ENCODE results near the gene COL24A1. TPM values are rescaled to one million over a fixed set of nuclear protein-coding genes. Genes with fewer than 3 reads are reported as not detected.

Gene COL24A1
- total RNA-seq, 1 experiment from 2014 or later: 0.15 TPM

GRCh38 chr1:85689775-85690404 is 466.7 kb downstream of the COL24A1 start:
- CTCF ChIA-PET: no interaction called here
- DNase-seq (ENCODE audit: low spot score): no peak
- intact Hi-C loops (cut with micrococcal nuclease; ENCODE audit: unreplicated experiment): loop anchor here (5.0 kb wide), 1 partner anchor 108 kb away; the partner anchor contains the start of gene CCN1

GRCh38 chr1:85683292-85684025 is 473.1 kb downstream of the COL24A1 start:
- H3K36me3 ChIP-seq (ENCODE audit: insufficient read depth, low read length, poor library complexity, severe bottlenecking): no peaks in the 10 kb centered on the region
- ChIA-PET POLR2A (ENCODE audit: low non-redundant PET) (no interaction called here), CTCF (no interaction called here)
- H3K4me3 ChIP-seq (ENCODE audit: low read depth, low read length, poor library complexity, severe bottlenecking): no peak overlapping the region
- no peaks in the 10 kb centered on the region for H3K9me3 ChIP-seq (ENCODE audit: low read depth, low read length, poor library complexity, severe bottlenecking)
- intact Hi-C loops (cut with micrococcal nuclease; ENCODE audit: unreplicated experiment): no loop called here
- TF ChIP-seq CTCF (conservative IDR thresholded peaks at IDR 0.05; ENCODE audit: low read depth, low read length) (no peak), EZH2 (IDR thresholded peaks at IDR 0.05; ENCODE audit: borderline replicate concordance, low read depth, low read length, poor library complexity, severe bottlenecking) (no peak)
- no peak overlapping the region for H3K27ac ChIP-seq (ENCODE audit: low read depth, low read length, poor library complexity, severe bottlenecking)
- no peak for DNase-seq (ENCODE audit: low spot score)
- no peaks in the 10 kb centered on the region for H3K27me3 ChIP-seq (replicated peaks; ENCODE audit: insufficient read depth, low read depth, low read length, poor library complexity)
- H3K4me1 ChIP-seq (ENCODE audit: insufficient read depth, low read length, poor library complexity, severe bottlenecking): no peaks in the 10 kb centered on the region
- BruUV-seq (replicated peaks): no TSS peak

More at GRCh38 chr1:85689775-85690404, 466.7 kb downstream of the COL24A1 start:
- POLR2A ChIA-PET (ENCODE audit: low non-redundant PET): no interaction called here
- no peak overlapping the region for H3K27ac ChIP-seq (ENCODE audit: low read depth, low read length, poor library complexity, severe bottlenecking)
- H3K27me3 ChIP-seq (replicated peaks; ENCODE audit: insufficient read depth, low read depth, low read length, poor library complexity): no peaks in the 10 kb centered on the region
- no peaks in the 10 kb centered on the region for H3K9me3 ChIP-seq (ENCODE audit: low read depth, low read length, poor library complexity, severe bottlenecking)
- peaks cover 3% of the 10 kb centered on the region for H3K36me3 ChIP-seq (ENCODE audit: insufficient read depth, low read length, poor library complexity, severe bottlenecking)
- no TSS peak for BruUV-seq (replicated peaks)
- no peak overlapping the region for H3K4me3 ChIP-seq (ENCODE audit: low read depth, low read length, poor library complexity, severe bottlenecking)
- H3K4me1 ChIP-seq (ENCODE audit: insufficient read depth, low read length, poor library complexity, severe bottlenecking): peaks cover 4% of the 10 kb centered on the region
- TF ChIP-seq EZH2 (IDR thresholded peaks at IDR 0.05; ENCODE audit: borderline replicate concordance, low read depth, low read length, poor library complexity, severe bottlenecking) (no peak), CTCF (conservative IDR thresholded peaks at IDR 0.05; ENCODE audit: low read depth, low read length) (no peak)

GRCh38 chr1:85681087-85681486 is 475.5 kb downstream of the COL24A1 start:
- CTCF ChIA-PET: no interaction called here
- Histone ChIP-seq H3K27me3 (replicated peaks; ENCODE audit: insufficient read depth, low read depth, low read length, poor library complexity) (no peaks in the 10 kb centered on the region), H3K27ac (ENCODE audit: low read depth, low read length, poor library complexity, severe bottlenecking) (no peak overlapping the region), H3K36me3 (ENCODE audit: insufficient read depth, low read length, poor library complexity, severe bottlenecking) (peaks cover 10% of the 10 kb centered on the region), H3K4me1 (ENCODE audit: insufficient read depth, low read length, poor library complexity, severe bottlenecking) (no peaks in the 10 kb centered on the region), H3K4me3 (ENCODE audit: low read depth, low read length, poor library complexity, severe bottlenecking) (no peak overlapping the region), H3K9me3 (ENCODE audit: low read depth, low read length, poor library complexity, severe bottlenecking) (no peaks in the 10 kb centered on the region)
- BruUV-seq (replicated peaks): no TSS peak
- no peak for TF ChIP-seq CTCF (conservative IDR thresholded peaks at IDR 0.05; ENCODE audit: low read depth, low read length)
- no peak for TF ChIP-seq EZH2 (IDR thresholded peaks at IDR 0.05; ENCODE audit: borderline replicate concordance, low read depth, low read length, poor library complexity, severe bottlenecking)
- intact Hi-C loops (cut with micrococcal nuclease; ENCODE audit: unreplicated experiment): no loop called here
- DNase-seq (ENCODE audit: low spot score): no peak
- POLR2A ChIA-PET (ENCODE audit: low non-redundant PET): no interaction called here

Other genes with a start within 250 kb of the COL24A1 start
- 34.9 and 38.9 TPM in 2 replicates for gene ODF2L, start 239.6 kb upstream of the COL24A1 start, total RNA-seq (2021)

Measured in A673 (cell line).